Measurements from ENCODE around the gene MMRN1.

- no peak for TF ChIP-seq EP300 (IDR thresholded peaks at IDR 0.05)
- no peak for TF ChIP-seq POLR2AphosphoS5 (IDR thresholded peaks at IDR 0.05)
- no peak for TF ChIP-seq POLR2A (IDR thresholded peaks at IDR 0.05; ENCODE audit: low read depth)
- no peak for TF ChIP-seq CTCF (IDR thresholded peaks at IDR 0.05)
Measured at GRCh38 chr4:89939994-89940393, 45.3 kb downstream of the MMRN1 start.

Measured in esophagus muscularis mucosa (tissue), 4 donors.